H1 (cell line): ENCODE measurements around the gene MPRIP. TPM values are rescaled to one million over a fixed set of nuclear protein-coding genes. Genes with fewer than 3 reads are reported as not detected.

ENCODE experiments used
- ATF3 ChIP-seq: IDR thresholded peaks from 2 replicates; pipeline ENCODE4 v1.6.1; 2011; ENCODE audit warnings: low read depth, mild to moderate bottlenecking, low read length; ENCODE audit not compliant: insufficient read depth
- CTBP2 ChIP-seq: IDR thresholded peaks from 2 replicates; pipeline ENCODE4 v1.7.0; 2011; ENCODE audit warnings: borderline replicate concordance, mild to moderate bottlenecking, moderate library complexity, mixed read lengths, low read length; ENCODE audit not compliant: insufficient read depth, insufficient read length
- JUND ChIP-seq: IDR thresholded peaks from 2 replicates; pipeline ENCODE4 v1.6.1; 2011; ENCODE audit warnings: mild to moderate bottlenecking, improper control_type of control experiment, low read length
- TAF7 ChIP-seq: optimal IDR thresholded peaks from 2 replicates; pipeline ENCODE3; 2011; ENCODE audit warnings: low read depth, mild to moderate bottlenecking, inconsistent platforms, low read length, moderate library complexity, borderline replicate concordance
- polyA plus RNA-seq, 7 experiments: library from polyadenylated mRNA; depleted of rRNA in 3 of 7; stranded (reverse) in 5 of 7; unstranded in 2 of 7; fragments of >200 nt in 5 of 7; fragments of 200-250 nt in 2 of 7; gene quantifications; 1 replicate in 5 of 7; 2 replicates in 1 of 7; 4 replicates in 1 of 7; pipeline versions ENCODE4 v1.2.1 to v1.2.3, GENCODE V29; 2011 to 2013; ENCODE audit warnings: missing spikeins in 2 of 7, mixed read lengths in 2 of 7
- total RNA-seq: library from RNA; stranded (reverse); fragmentation: NEBNext Ultra II Directional; extraction: Animal tissue kit (Norgen Biotek cat#: 25700); gene quantifications from 2 replicates; pipeline ENCODE4 v1.2.1, GENCODE V29; 2021

Gene MPRIP
- total and polyA plus RNA-seq, 2 of the 8 experiments (the other 6 are each of a cell fraction or from before 2014, with no cell fraction given) = 48.6 to 146 TPM

- TF ChIP-seq ATF3 = no peak
- TF ChIP-seq CTBP2 = no peak
- no peak for TF ChIP-seq JUND
- no peak for TF ChIP-seq TAF7
These were observed 113.3 kb downstream of the MPRIP start (continued) for GRCh38 chr17:17155568-17155967.
